NCI-H187 treated with DMSO at 0.1 percent for 48 hours (cell line): ENCODE data around the gene KRTAP5-1.
"Not testable (repeated sequence)": the region's sequence is repeated elsewhere in the genome, so short reads cannot be mapped to it uniquely, and the experiment has no call there.

Experiments
- DNase-seq: peaks from one replicate; lab custom pipeline; 2025; lab: John Stamatoyannopoulos, UW

KRTAP5-1 gene

GRCh38 chr11:1600626-1601025 is 15.5 kb upstream of the KRTAP5-1 start:
- no peak for DNase-seq

- no peak for DNase-seq
These were observed 13.7 kb upstream of the KRTAP5-1 start for GRCh38 chr11:1598816-1599215.

GRCh38 chr11:1598406-1598805 is 13.3 kb upstream of the KRTAP5-1 start:
- DNase-seq, result not testable (repeated sequence)

GRCh38 chr11:1597994-1598380 is 12.9 kb upstream of the KRTAP5-1 start, which contains the start of gene KRTAP5-2:
Gene KRTAP5-2 (minus strand): TSS chr11:1598294. CDS start chr11:1598250, 44 bp downstream.
- DNase-seq, result no peak

- no peak for DNase-seq
These were observed 12.4 kb upstream of the KRTAP5-1 start for GRCh38 chr11:1597331-1597993.

- not testable (repeated sequence) for DNase-seq
These were observed 11.6 kb upstream of the KRTAP5-1 start for GRCh38 chr11:1596576-1597121.

GRCh38 chr11:1595994-1596575 is 11.0 kb upstream of the KRTAP5-1 start:
- not testable (repeated sequence) for DNase-seq

- no peak for DNase-seq
These were observed 7.5 kb upstream of the KRTAP5-1 start for GRCh38 chr11:1592628-1593027.

- DNase-seq, result no peak
These were observed 4.9 kb upstream of the KRTAP5-1 start for GRCh38 chr11:1589996-1590395.

GRCh38 chr11:1589191-1589963 is 4.3 kb upstream of the KRTAP5-1 start:
- DNase-seq, result not testable (repeated sequence)

- no peak for DNase-seq
These were observed 1.6 kb upstream of the KRTAP5-1 start for GRCh38 chr11:1586699-1587098.

GRCh38 chr11:1582909-1583308 is 2.2 kb downstream of the KRTAP5-1 start:
- DNase-seq, result not testable (repeated sequence)

GRCh38 chr11:1581976-1582375 is 3.1 kb downstream of the KRTAP5-1 start:
- DNase-seq, result no peak

GRCh38 chr11:1576825-1577224 is 8.3 kb downstream of the KRTAP5-1 start:
- DNase-seq, result no peak

GRCh38 chr11:1575756-1576155 is 9.3 kb downstream of the KRTAP5-1 start:
- DNase-seq, result not testable (repeated sequence)

GRCh38 chr11:1574933-1575242 is 10.2 kb downstream of the KRTAP5-1 start:
- DNase-seq, result no peak

- DNase-seq, result no peak
These were observed 10.7 kb downstream of the KRTAP5-1 start for GRCh38 chr11:1574238-1574932.

GRCh38 chr11:1573903-1574237 is 11.2 kb downstream of the KRTAP5-1 start:
- no peak for DNase-seq

- DNase-seq, result no peak
These were observed 11.8 kb downstream of the KRTAP5-1 start for GRCh38 chr11:1573077-1573902.

- DNase-seq, result peak; percentile 53
These were observed 12.6 kb downstream of the KRTAP5-1 start, which contains the start of gene DUSP8 for GRCh38 chr11:1572197-1573076. Gene DUSP8 (minus strand): TSS chr11:1572271. CDS start chr11:1565826, 6,445 bp downstream.
